ENCODE results near the gene ZNF423.

ZNF423 gene

GRCh38 chr16:49742428-49743202, 113.3 kb downstream of the ZNF423 start:
- no peak for TF ChIP-seq CTCF (IDR thresholded peaks at IDR 0.05; ENCODE audit: insufficient read depth, low read length, poor library complexity, severe bottlenecking)
- H3K4me3 ChIP-seq (replicated peaks; ENCODE audit: low read depth, low read length), result no peak overlapping the region
- H3K27me3 ChIP-seq (replicated peaks; ENCODE audit: control insufficient read depth, insufficient read depth, low read length), result peaks cover 2% of the 10 kb centered on the region; the same call in 1 of the 2 replicates
- no peaks in the 10 kb centered on the region for H3K36me3 ChIP-seq (ENCODE audit: control insufficient read depth, insufficient read depth, low read length)
- no peak for DNase-seq (ENCODE audit: extremely low read depth, insufficient read length)

GRCh38 chr16:49740256-49740655, 115.7 kb downstream of the ZNF423 start:
- TF ChIP-seq CTCF (IDR thresholded peaks at IDR 0.05; ENCODE audit: insufficient read depth, low read length, poor library complexity, severe bottlenecking), result no peak
- Histone ChIP-seq H3K36me3 (ENCODE audit: control insufficient read depth, insufficient read depth, low read length) (no peaks in the 10 kb centered on the region), H3K27me3 (replicated peaks; ENCODE audit: control insufficient read depth, insufficient read depth, low read length) (no peaks in the 10 kb centered on the region; the same call in 1 of the 2 replicates), H3K4me3 (replicated peaks; ENCODE audit: low read depth, low read length) (no peak overlapping the region)
- no peak for DNase-seq (ENCODE audit: extremely low read depth, insufficient read length)

GRCh38 chr16:49739381-49739780, 116.5 kb downstream of the ZNF423 start:
- no peak for DNase-seq (ENCODE audit: extremely low read depth, insufficient read length)
- TF ChIP-seq CTCF (IDR thresholded peaks at IDR 0.05; ENCODE audit: insufficient read depth, low read length, poor library complexity, severe bottlenecking), result peak; percentile 3
- Histone ChIP-seq H3K27me3 (replicated peaks; ENCODE audit: control insufficient read depth, insufficient read depth, low read length) (no peaks in the 10 kb centered on the region; the same call in 1 of the 2 replicates), H3K4me3 (replicated peaks; ENCODE audit: low read depth, low read length) (no peak overlapping the region), H3K36me3 (ENCODE audit: control insufficient read depth, insufficient read depth, low read length) (no peaks in the 10 kb centered on the region)

- no peak for DNase-seq (ENCODE audit: extremely low read depth, insufficient read length)
- Histone ChIP-seq H3K27me3 (replicated peaks; ENCODE audit: control insufficient read depth, insufficient read depth, low read length) (no peaks in the 10 kb centered on the region; the same call in 1 of the 2 replicates), H3K36me3 (ENCODE audit: control insufficient read depth, insufficient read depth, low read length) (no peaks in the 10 kb centered on the region), H3K4me3 (replicated peaks; ENCODE audit: low read depth, low read length) (no peak overlapping the region)
- TF ChIP-seq CTCF (IDR thresholded peaks at IDR 0.05; ENCODE audit: insufficient read depth, low read length, poor library complexity, severe bottlenecking), result no peak
These were observed 117.1 kb downstream of the ZNF423 start for GRCh38 chr16:49738832-49739231.

- DNase-seq (ENCODE audit: extremely low read depth, insufficient read length), result no peak
- no peak overlapping the region for H3K4me3 ChIP-seq (replicated peaks; ENCODE audit: low read depth, low read length)
These were observed 117.9 kb downstream of the ZNF423 start for GRCh38 chr16:49738001-49738400.

More at GRCh38 chr16:49738001-49738400, 117.9 kb downstream of the ZNF423 start:
- TF ChIP-seq CTCF (IDR thresholded peaks at IDR 0.05; ENCODE audit: insufficient read depth, low read length, poor library complexity, severe bottlenecking), result no peak
- Histone ChIP-seq H3K27me3 (replicated peaks; ENCODE audit: control insufficient read depth, insufficient read depth, low read length) (no peaks in the 10 kb centered on the region; the same call in 1 of the 2 replicates), H3K36me3 (ENCODE audit: control insufficient read depth, insufficient read depth, low read length) (no peaks in the 10 kb centered on the region)
